ENCODE results near the gene RPL19. TPM values are rescaled to one million over a fixed set of nuclear protein-coding genes. Genes with fewer than 3 reads are reported as not detected.

The RPL19 gene
- total and polyA plus RNA-seq, 4 donors = 475 to 999 (median 749) TPM

DNA sequence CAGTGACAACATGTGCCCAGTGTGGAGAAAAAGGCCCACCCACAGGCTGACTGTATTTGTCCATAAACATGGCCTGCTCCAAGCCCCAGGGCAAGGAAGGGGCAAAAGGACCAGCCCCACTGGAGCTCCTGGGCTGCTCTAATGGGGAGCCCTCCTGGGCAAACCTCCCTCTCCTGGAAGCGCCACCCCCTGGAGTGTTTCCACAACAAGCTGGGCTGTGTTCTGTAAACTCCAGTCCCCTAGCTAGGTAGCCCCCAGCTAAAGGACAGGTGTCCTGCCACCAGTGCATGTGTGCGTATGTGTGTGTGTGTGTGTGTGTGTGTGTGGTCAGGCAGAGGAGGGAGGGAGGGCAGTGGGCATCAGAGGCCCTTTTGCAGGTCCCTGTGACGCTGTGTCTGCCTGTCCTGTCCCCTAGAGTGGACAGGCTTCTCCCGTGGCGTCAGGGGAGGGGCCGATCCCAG lies 36.9 kb downstream of the RPL19 start:
- Histone ChIP-seq H3K27me3 (ENCODE audit: control insufficient read depth in 4 of 4, insufficient read depth in 4 of 4, low read length in 3 of 4) (peaks cover 0 to 5% (median 2%) of the 10 kb centered on the region in 4 donors), H3K9me3 (ENCODE audit: control insufficient read depth in 4 of 4, low read length in 3 of 4) (no peaks in the 10 kb centered on the region), H3K27ac (ENCODE audit: low read depth in 1 of 2, low read length in 2 of 2) (no peak overlapping the region), H3K4me3 (ENCODE audit: low read depth in 1 of 3, low read length in 3 of 3) (no peak overlapping the region), H3K9ac (ENCODE audit: low read depth in 1 of 2, low read length in 2 of 2) (no peak overlapping the region), H3K4me1 (ENCODE audit: control insufficient read depth in 4 of 4, insufficient read depth in 4 of 4, low read length in 3 of 4) (peaks cover 0 to 12% (median 3%) of the 10 kb centered on the region in 4 donors), H3K36me3 (ENCODE audit: control insufficient read depth in 4 of 4, insufficient read depth in 3 of 4, low read depth in 1 of 4, low read length in 3 of 4) (no peaks in the 10 kb centered on the region)
- TF ChIP-seq FOXA2 (IDR thresholded peaks at IDR 0.05) (no peak), YY1 (IDR thresholded peaks at IDR 0.05) (no peak), RXRA (IDR thresholded peaks at IDR 0.05) (no peak), GABPA (IDR thresholded peaks at IDR 0.05 in 1 of 2, conservative IDR thresholded peaks at IDR 0.05 in 1 of 2) (no peak), TAF1 (conservative IDR thresholded peaks at IDR 0.05) (no peak)
- DNase-seq (ENCODE audit: low spot score) = no peak
- WGBS = 85% methylated on average over 6 of the region's 6 CpGs

DNA sequence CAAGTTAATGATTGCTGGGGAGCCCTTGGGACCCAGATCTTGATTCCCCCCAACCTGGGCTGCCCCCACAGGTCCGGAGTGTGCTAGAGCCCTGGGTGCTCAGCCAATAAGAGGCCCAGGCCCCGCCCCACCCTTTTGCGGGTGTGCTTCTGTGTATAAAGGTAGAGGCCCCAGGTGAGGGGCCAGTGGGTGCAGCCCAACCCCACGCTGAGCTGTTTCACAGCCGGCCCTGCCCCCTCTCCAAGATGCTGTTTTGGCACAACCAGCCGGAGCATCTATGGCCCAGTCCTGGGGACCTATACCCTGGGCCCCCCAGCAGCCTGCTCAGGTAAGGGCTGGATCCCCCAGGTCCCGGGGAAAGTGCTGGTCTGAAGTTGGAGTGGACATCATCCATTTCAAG lies 37.5 kb downstream of the RPL19 start:
- no peak for DNase-seq (ENCODE audit: low spot score)
- Histone ChIP-seq H3K27me3 (ENCODE audit: control insufficient read depth in 4 of 4, insufficient read depth in 4 of 4, low read length in 3 of 4) (peaks cover 0 to 2% (median under 1%) of the 10 kb centered on the region in 4 donors), H3K27ac (ENCODE audit: low read depth in 1 of 2, low read length in 2 of 2) (no peak overlapping the region), H3K9ac (ENCODE audit: low read depth in 1 of 2, low read length in 2 of 2) (no peak overlapping the region), H3K9me3 (ENCODE audit: control insufficient read depth in 4 of 4, low read length in 3 of 4) (no peaks in the 10 kb centered on the region), H3K36me3 (ENCODE audit: control insufficient read depth in 4 of 4, insufficient read depth in 3 of 4, low read depth in 1 of 4, low read length in 3 of 4) (no peaks in the 10 kb centered on the region), H3K4me1 (ENCODE audit: control insufficient read depth in 4 of 4, insufficient read depth in 4 of 4, low read length in 3 of 4) (peaks cover 0 to 8% (median 2%) of the 10 kb centered on the region in 4 donors), H3K4me3 (ENCODE audit: low read depth in 1 of 3, low read length in 3 of 3) (no peak overlapping the region)
- no peak for TF ChIP-seq FOXA1 (IDR thresholded peaks at IDR 0.05)
- TF ChIP-seq, protein P1, sequence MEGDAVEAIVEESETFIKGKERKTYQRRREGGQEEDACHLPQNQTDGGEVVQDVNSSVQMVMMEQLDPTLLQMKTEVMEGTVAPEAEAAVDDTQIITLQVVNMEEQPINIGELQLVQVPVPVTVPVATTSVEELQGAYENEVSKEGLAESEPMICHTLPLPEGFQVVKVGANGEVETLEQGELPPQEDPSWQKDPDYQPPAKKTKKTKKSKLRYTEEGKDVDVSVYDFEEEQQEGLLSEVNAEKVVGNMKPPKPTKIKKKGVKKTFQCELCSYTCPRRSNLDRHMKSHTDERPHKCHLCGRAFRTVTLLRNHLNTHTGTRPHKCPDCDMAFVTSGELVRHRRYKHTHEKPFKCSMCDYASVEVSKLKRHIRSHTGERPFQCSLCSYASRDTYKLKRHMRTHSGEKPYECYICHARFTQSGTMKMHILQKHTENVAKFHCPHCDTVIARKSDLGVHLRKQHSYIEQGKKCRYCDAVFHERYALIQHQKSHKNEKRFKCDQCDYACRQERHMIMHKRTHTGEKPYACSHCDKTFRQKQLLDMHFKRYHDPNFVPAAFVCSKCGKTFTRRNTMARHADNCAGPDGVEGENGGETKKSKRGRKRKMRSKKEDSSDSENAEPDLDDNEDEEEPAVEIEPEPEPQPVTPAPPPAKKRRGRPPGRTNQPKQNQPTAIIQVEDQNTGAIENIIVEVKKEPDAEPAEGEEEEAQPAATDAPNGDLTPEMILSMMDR (IDR thresholded peaks at IDR 0.05; ENCODE audit: low read depth, low read length, missing input control) = no peak
- no peak for TF ChIP-seq SP1 (IDR thresholded peaks at IDR 0.05)
- TF ChIP-seq NR2F2 (IDR thresholded peaks at IDR 0.05) = no peak
- TF ChIP-seq RXRA (IDR thresholded peaks at IDR 0.05) = no peak
- no peak for TF ChIP-seq FOXA2 (IDR thresholded peaks at IDR 0.05)
- TF ChIP-seq HNF4A (conservative IDR thresholded peaks at IDR 0.05) = no peak
- 81% methylated on average over 7 of the region's 7 CpGs for WGBS

DNA sequence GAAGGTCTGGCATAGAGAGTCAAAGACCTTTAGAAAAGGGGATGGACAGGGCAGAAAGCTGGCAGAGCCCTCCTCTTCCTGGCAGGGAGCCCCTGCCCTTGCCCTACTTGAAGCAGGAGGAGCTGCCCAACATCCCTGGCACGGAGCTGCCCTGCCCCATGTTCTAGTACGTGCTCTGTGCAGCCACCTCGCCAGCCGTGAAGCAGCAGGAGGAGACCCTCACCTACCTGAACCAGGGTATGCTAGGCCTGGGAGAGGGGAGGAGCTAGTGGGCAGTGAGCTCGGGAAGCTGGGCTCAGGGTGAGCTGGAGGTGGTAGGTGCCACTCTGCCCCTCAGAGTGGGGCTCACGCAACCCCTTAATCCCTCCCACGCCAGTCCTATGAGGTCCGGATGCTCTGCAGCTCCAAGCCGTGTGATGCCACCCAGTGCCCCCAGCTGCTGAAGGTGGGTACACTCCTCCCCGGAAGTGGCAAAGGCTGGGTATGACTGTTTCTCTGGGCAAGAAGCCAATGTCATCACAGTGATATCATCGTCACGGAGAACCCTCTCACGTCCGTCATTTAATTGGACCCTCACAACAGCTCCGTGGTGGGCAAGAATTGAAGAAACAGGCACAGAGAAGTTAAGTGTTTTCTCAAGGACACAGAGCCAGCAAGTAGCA lies 38.4 kb downstream of the RPL19 start:
- Histone ChIP-seq H3K9ac (ENCODE audit: low read depth in 1 of 2, low read length in 2 of 2) (no peak overlapping the region), H3K27me3 (ENCODE audit: control insufficient read depth in 4 of 4, insufficient read depth in 4 of 4, low read length in 3 of 4) (no peaks in the 10 kb centered on the region), H3K4me1 (ENCODE audit: control insufficient read depth in 4 of 4, insufficient read depth in 4 of 4, low read length in 3 of 4) (peaks cover 0 to 8% (median 2%) of the 10 kb centered on the region in 4 donors), H3K4me3 (ENCODE audit: low read depth in 1 of 3, low read length in 3 of 3) (no peak overlapping the region), H3K27ac (ENCODE audit: low read depth in 1 of 2, low read length in 2 of 2) (no peak overlapping the region), H3K9me3 (ENCODE audit: control insufficient read depth in 4 of 4, low read length in 3 of 4) (no peaks in the 10 kb centered on the region), H3K36me3 (ENCODE audit: control insufficient read depth in 4 of 4, insufficient read depth in 3 of 4, low read depth in 1 of 4, low read length in 3 of 4) (no peaks in the 10 kb centered on the region)
- no peak for DNase-seq (ENCODE audit: low spot score)
- TF ChIP-seq, protein P1 (IDR thresholded peaks at IDR 0.05; ENCODE audit: low read depth, low read length, missing input control) = no peak
- no peak for TF ChIP-seq TAF1 (conservative IDR thresholded peaks at IDR 0.05)
- no peak for TF ChIP-seq JUND (IDR thresholded peaks at IDR 0.05)
- peak in 1 of 2 donors; percentile 11 for TF ChIP-seq GABPA (IDR thresholded peaks at IDR 0.05 in 1 of 2, conservative IDR thresholded peaks at IDR 0.05 in 1 of 2)
- 27% methylated on average over 15 of the region's 15 CpGs for WGBS

All from liver (tissue), 9 donors.